K562 (cell line): ENCODE measurements around the gene RABGAP1L. TPM values are rescaled to one million over a fixed set of nuclear protein-coding genes. Genes with fewer than 3 reads are reported as not detected.

Experiments used
- ATAC-seq: fragments of 200-7000 bp; cut with Tn5 transposase; 3 replicates; pipeline ENCODE4 v1.9.1; 2020; ENCODE audit warnings: moderate library complexity
- BruUV-seq: library from RNA; stranded (reverse); fragments of 400-500 nt; replicated peaks from 2 replicates; lab custom pipeline; 2021; lab: Mats Ljungman, UMichigan
- CTCF ChIA-PET: fragments of 300-600 bp; formaldehyde crosslinking; extraction: SDS; loops from one replicate; lab custom pipeline; 2021; ENCODE audit warnings: low intra/inter-chr PET ratio; lab: Yijun Ruan, JAX
- POLR2A ChIA-PET: fragments of 300-600, 350-650 bp; sonication (Branson Sonifier 250); formaldehyde crosslinking; extraction: SDS; loops from one replicate; lab custom pipeline; 2021; ENCODE audit warnings: antibody characterized with exemption, inconsistent platforms; lab: Yijun Ruan, JAX
- DNase-seq, 4 experiments: peaks; one replicate each; pipeline versions ENCODE4 v3.0.0 to v3.0.0-alpha.2; 2011 to 2018; ENCODE audit warnings: low spot score in 3 of 4, mixed read lengths in 3 of 4; ENCODE audit errors: extremely low read depth in 1 of 4
- FAIRE-seq: peaks from 2 replicates; lab custom pipeline; 2011; peaks lifted over from hg19 to GRCh38; lab: Jason Lieb, UNC
- H2AFZ ChIP-seq: 2 replicates; pipeline ENCODE4 v1.6.0; 2011; ENCODE audit warnings: low read depth, low read length, control low read depth, inconsistent platforms
- H3K27ac ChIP-seq: fragments of 200-600 bp; 3 replicates; pipeline ENCODE4 v1.8.0; 2011; ENCODE audit warnings: low read depth, mild to moderate bottlenecking, control low read depth, inconsistent platforms, low read length, moderate library complexity, mixed read lengths; ENCODE audit errors: extremely low read depth
- H3K27me3 ChIP-seq, 2 experiments: fragments of 300-600 bp in 1 of 2; 2 replicates in 1 of 2; 3 replicates in 1 of 2; pipeline versions ENCODE4 v1.6.0 to v1.8.0; 2011; ENCODE audit warnings: inconsistent platforms in 2 of 2, low read length in 2 of 2, mild to moderate bottlenecking in 1 of 2, mixed read lengths in 1 of 2, moderate library complexity in 1 of 2; ENCODE audit not compliant: control insufficient read depth in 2 of 2, insufficient read depth in 2 of 2
- H3K36me3 ChIP-seq: fragments of 300-600 bp; 3 replicates; pipeline ENCODE4 v1.8.0; 2011; ENCODE audit warnings: mild to moderate bottlenecking, low read length, inconsistent platforms; ENCODE audit not compliant: control insufficient read depth, insufficient read depth
- H3K4me1 ChIP-seq, 2 experiments: fragments of 200-600 bp in 1 of 2; replicated peaks in 1 of 2; 2 replicates in 1 of 2; 3 replicates in 1 of 2; pipeline versions ENCODE4 v1.5.1 to v1.8.0; 2011; ENCODE audit warnings: inconsistent platforms in 2 of 2, low read length in 2 of 2, mild to moderate bottlenecking in 1 of 2, mixed read lengths in 1 of 2, moderate library complexity in 1 of 2; ENCODE audit not compliant: control insufficient read depth in 2 of 2, insufficient read depth in 2 of 2
- H3K4me2 ChIP-seq: 2 replicates; pipeline ENCODE4 v1.6.1; 2011; ENCODE audit warnings: low read length, control low read depth, inconsistent platforms, mixed read lengths; ENCODE audit not compliant: insufficient read depth
- H3K4me3 ChIP-seq: fragments of 200-600 bp; sonication (generic), shearing (Covaris generic); 2 replicates; pipeline ENCODE4 v1.5.1; 2016; ENCODE audit warnings: control low read depth, inconsistent platforms
- H3K79me2 ChIP-seq: fragments of 200-600 bp; 3 replicates; pipeline ENCODE4 v1.8.0; 2011; ENCODE audit warnings: low read length, inconsistent platforms; ENCODE audit not compliant: control insufficient read depth, insufficient read depth
- H3K9ac ChIP-seq, 2 experiments: 2 replicates each; pipeline versions ENCODE4 v1.6.0 to v1.6.1; 2011; ENCODE audit warnings: low read depth in 2 of 2, low read length in 2 of 2, control low read depth in 1 of 2, inconsistent platforms in 1 of 2, mild to moderate bottlenecking in 1 of 2, mixed read lengths in 1 of 2; ENCODE audit not compliant: insufficient read depth in 1 of 2
- H3K9me1 ChIP-seq: one replicate; pipeline ENCODE4 v1.6.0; 2011; ENCODE audit warnings: inconsistent platforms, mild to moderate bottlenecking, low read length, moderate library complexity; ENCODE audit not compliant: control insufficient read depth, insufficient read depth
- H3K9me3 ChIP-seq: replicated peaks from 2 replicates; pipeline ENCODE4 v1.5.1; 2011; ENCODE audit warnings: low read depth, low read length, inconsistent platforms; ENCODE audit not compliant: control insufficient read depth, insufficient read depth
- H4K20me1 ChIP-seq: replicated peaks from 2 replicates; pipeline ENCODE4 v1.6.1; 2011; ENCODE audit warnings: low read length, inconsistent platforms, mixed read lengths; ENCODE audit not compliant: control insufficient read depth, insufficient read depth
- ARID1B ChIP-seq: fragments of 450-650 bp; IDR thresholded peaks from 2 replicates; pipeline ENCODE4 v1.6.1; 2016; ENCODE audit warnings: antibody characterized with exemption, mild to moderate bottlenecking, inconsistent platforms
- BRD9 ChIP-seq: fragments of 450-650 bp; IDR thresholded peaks from 2 replicates; pipeline ENCODE4 v1.6.1; 2018; ENCODE audit warnings: low read depth; ENCODE audit not compliant: partially characterized antibody
- CAMTA2 ChIP-seq: fragments of 250-450 bp; sonication (Bioruptor Pico); conservative IDR thresholded peaks from 2 replicates; pipeline ENCODE4 v1.5.1; 2022
- CTBP1 ChIP-seq: fragments of 450-650 bp; IDR thresholded peaks from 2 replicates; pipeline ENCODE4 v1.6.1; 2016; ENCODE audit warnings: borderline replicate concordance
- KLF1 ChIP-seq: fragments of 450-650 bp; IDR thresholded peaks from 2 replicates; pipeline ENCODE4 v1.6.1; 2016; ENCODE audit warnings: missing genetic modification characterization, missing compliant biosample characterization
- MBD1 ChIP-seq: fragments of 250-450 bp; sonication (Bioruptor Pico); IDR thresholded peaks from 2 replicates; pipeline ENCODE4 v1.8.0; 2022; ENCODE audit warnings: inconsistent platforms
- MTA3 ChIP-seq: fragments of 450-650 bp; formaldehyde crosslinking; IDR thresholded peaks from 2 replicates; pipeline ENCODE4 v1.6.1; 2017; ENCODE audit warnings: mild to moderate bottlenecking, borderline replicate concordance
- NEUROD1 ChIP-seq: fragments of 150-350 bp; IDR thresholded peaks from 2 replicates; pipeline ENCODE4 v1.6.1; 2014; ENCODE audit warnings: borderline replicate concordance, low read length, low read depth; ENCODE audit not compliant: partially characterized antibody
- NKRF ChIP-seq: fragments of 450-650 bp; IDR thresholded peaks from 2 replicates; pipeline ENCODE4 v1.6.1; 2016; ENCODE audit warnings: borderline replicate concordance
- PHB ChIP-seq: fragments of 250-450 bp; sonication (Bioruptor Pico); IDR thresholded peaks from 2 replicates; pipeline ENCODE4 v1.5.0; 2021
- SMARCA4 ChIP-seq: fragments of 450-650 bp; IDR thresholded peaks from 2 replicates; pipeline ENCODE4 v1.6.1; 2016
- SMARCE1 ChIP-seq: fragments of 450-650 bp; IDR thresholded peaks from 2 replicates; pipeline ENCODE4 v1.7.1; 2016; ENCODE audit warnings: mild to moderate bottlenecking
- TRIM28 ChIP-seq: fragments of 450-650 bp; IDR thresholded peaks from 2 replicates; pipeline ENCODE4 v1.6.1; 2017
- ZNF165 ChIP-seq: fragments of 250-450 bp; sonication (Bioruptor Pico); IDR thresholded peaks from 2 replicates; pipeline ENCODE4 v1.4.0; 2020; ENCODE audit warnings: borderline replicate concordance
- ZNF561 ChIP-seq: fragments of 450-650 bp; formaldehyde crosslinking; conservative IDR thresholded peaks from 2 replicates; pipeline ENCODE4 v1.4.0; 2020; ENCODE audit warnings: mild to moderate bottlenecking, moderate library complexity
- ZNF717 ChIP-seq: fragments of 250-450 bp; sonication (Bioruptor Pico); IDR thresholded peaks from 2 replicates; pipeline ENCODE4 v1.5.0; 2021
- ZNF76 ChIP-seq: fragments of 250-450 bp; sonication (Bioruptor Pico); IDR thresholded peaks from 2 replicates; pipeline ENCODE4 v1.4.0; 2020; ENCODE audit warnings: mild to moderate bottlenecking, moderate library complexity, borderline replicate concordance
- WGBS: fragments of 100-300 bp; shearing (Covaris generic); methylation state at CpG from one replicate; pipeline ENCODE4 v1.1.6; 2016; ENCODE audit warnings: low coverage, mixed read lengths; ENCODE audit not compliant: insufficient coverage; ENCODE audit errors: missing lambda C conversion rate; 5-methylcytosine and 5-hydroxymethylcytosine counted together
- in situ Hi-C: fragments of 300-500 bp; cut with MboI; formaldehyde crosslinking; loops from 4 replicates; pipeline ENCODE4 v1.15.0; 2018; ENCODE audit warnings: inconsistent platforms, mixed read lengths
- intact Hi-C: fragments of 100-400 bp; cut with micrococcal nuclease; formaldehyde crosslinking; loops from 2 replicates; pipeline ENCODE4 v1.14.2; 2022
- polyA plus RNA-seq, 8 experiments: library from polyadenylated mRNA; depleted of rRNA in 4 of 8; stranded (reverse) in 5 of 8; unstranded in 3 of 8; fragments of >200 nt; fragmentation: Nextera tagmentation in 2 of 8; fragmentation: Illumina TruSeq in 1 of 8; extraction: Ambion mirVana in 2 of 8; extraction: Trizol in 1 of 8; gene quantifications; 2 replicates each; pipeline versions ENCODE4 v1.2.1 to v1.2.3, GENCODE V29; 2011 to 2014; ENCODE audit warnings: inconsistent platforms in 1 of 8, missing spikeins in 1 of 8
- total RNA-seq, 7 experiments: library from RNA; depleted of rRNA in 6 of 7; stranded (reverse); fragments of >200 nt in 6 of 7; fragmentation: Illumina TruSeq in 2 of 7; extraction: Trizol in 2 of 7; gene quantifications; 2 replicates each; pipeline versions ENCODE4 v1.2.1 to v1.2.3, GENCODE V29; 2011 to 2021; ENCODE audit warnings: low replicate concordance in 1 of 7
- TF ChIP-seq, protein P1 (sequence below): fragments of 450-650 bp; IDR thresholded peaks from 2 replicates; pipeline ENCODE4 v1.7.0; 2016; ENCODE audit warnings: borderline replicate concordance

The RABGAP1L gene
- total and polyA plus RNA-seq, 9 of the 15 experiments (the other 6 are each of a cell fraction or from before 2014, with no cell fraction given) = 16.5 to 44.9 (median 26.7) TPM

GRCh38 chr1:174158767-174159251 is 511 bp upstream of the RABGAP1L start (continued):
- peak; percentile 45; the same call in 1 of the 2 replicates for TF ChIP-seq ZNF76

DNA sequence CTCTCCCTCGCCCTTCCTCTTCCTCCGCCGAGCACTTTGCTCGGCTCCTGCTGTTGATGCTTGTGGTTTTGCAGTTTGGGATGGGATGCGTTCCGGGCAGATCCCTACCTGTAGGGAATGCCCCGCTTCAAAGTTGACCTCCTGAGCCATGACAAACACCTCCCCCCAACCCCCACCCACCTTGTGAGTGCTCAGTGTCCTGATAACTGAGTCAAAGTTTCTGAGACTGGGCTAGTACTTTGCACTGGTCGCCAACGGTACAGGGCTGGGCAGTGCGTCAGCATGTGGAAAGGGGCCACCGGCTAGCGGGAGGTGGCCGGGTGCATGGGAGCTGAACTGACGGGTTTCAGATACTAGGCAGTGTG is 771 bp downstream of the RABGAP1L start:
- ChIA-PET POLR2A (interaction anchor here (1.4 to 3.6 kb wide), 5 partner anchors 12 to 45 kb away, joined by 4 to 17 read pairs (median 8); no protein-coding TSS in a partner anchor), CTCF (no interaction called here)
- Histone ChIP-seq H3K4me1 (peaks cover 31 to 56% of the 10 kb centered on the region in 2 experiments), H3K4me3 (peak overlapping the region; percentile 78), H3K4me2 (peak overlapping the region; percentile 95), H3K79me2 (peaks cover 54% of the 10 kb centered on the region), H3K9me3 (no peaks in the 10 kb centered on the region), H3K36me3 (peaks cover 6% of the 10 kb centered on the region; the same call in 1 of the 3 replicates), H3K9ac (peak overlapping the region; percentile 81 to 97), H3K27ac (peak overlapping the region; percentile 92), H2AFZ (peak overlapping the region; percentile 89), H3K9me1 (no peaks in the 10 kb centered on the region), H3K27me3 (no peaks in the 10 kb centered on the region), H4K20me1 (no peaks in the 10 kb centered on the region; the same call in 1 of the 2 replicates)
- WGBS = under 1% methylated on average over 14 of the region's 14 CpGs
- ATAC-seq (peak; percentile 64), FAIRE-seq (peak; percentile 63), DNase-seq (peak; percentile 58 to 85 (median 67))
- intact Hi-C loops = no loop called here
- in situ Hi-C loops = no loop called here
- BruUV-seq = no TSS peak
- TF ChIP-seq NKRF = peak; percentile 52; the same call in 1 of the 2 replicates
- 0 out of 2 replicates have a peak, but pooled peaks have one; percentile 12 for TF ChIP-seq ZNF717 (CRISPR knock-in tag)
- TF ChIP-seq MBD1 = no peak
- peak; percentile 57; the same call in 1 of the 2 replicates for TF ChIP-seq TRIM28
- no peak for TF ChIP-seq ZNF165 (CRISPR knock-in tag)
- TF ChIP-seq NEUROD1 = peak; percentile 43
- TF ChIP-seq, protein P1, sequence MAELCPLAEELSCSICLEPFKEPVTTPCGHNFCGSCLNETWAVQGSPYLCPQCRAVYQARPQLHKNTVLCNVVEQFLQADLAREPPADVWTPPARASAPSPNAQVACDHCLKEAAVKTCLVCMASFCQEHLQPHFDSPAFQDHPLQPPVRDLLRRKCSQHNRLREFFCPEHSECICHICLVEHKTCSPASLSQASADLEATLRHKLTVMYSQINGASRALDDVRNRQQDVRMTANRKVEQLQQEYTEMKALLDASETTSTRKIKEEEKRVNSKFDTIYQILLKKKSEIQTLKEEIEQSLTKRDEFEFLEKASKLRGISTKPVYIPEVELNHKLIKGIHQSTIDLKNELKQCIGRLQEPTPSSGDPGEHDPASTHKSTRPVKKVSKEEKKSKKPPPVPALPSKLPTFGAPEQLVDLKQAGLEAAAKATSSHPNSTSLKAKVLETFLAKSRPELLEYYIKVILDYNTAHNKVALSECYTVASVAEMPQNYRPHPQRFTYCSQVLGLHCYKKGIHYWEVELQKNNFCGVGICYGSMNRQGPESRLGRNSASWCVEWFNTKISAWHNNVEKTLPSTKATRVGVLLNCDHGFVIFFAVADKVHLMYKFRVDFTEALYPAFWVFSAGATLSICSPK = 0 out of 2 replicates have a peak, but pooled peaks have one; percentile 87
- 0 out of 2 replicates have a peak, but pooled peaks have one; percentile 47 for TF ChIP-seq MTA3
- TF ChIP-seq BRD9 = peak; percentile 55
- TF ChIP-seq ZNF561 (CRISPR knock-in tag) = no peak
- 0 out of 2 replicates have a peak, but pooled peaks have one; percentile 61 for TF ChIP-seq CAMTA2 (CRISPR knock-in tag)
- no peak for TF ChIP-seq PHB (CRISPR knock-in tag)
- peak; percentile 73 for TF ChIP-seq SMARCA4
- peak; percentile 62 for TF ChIP-seq SMARCE1
- peak; percentile 40 for TF ChIP-seq ARID1B
- peak; percentile 19 for TF ChIP-seq CTBP1
- TF ChIP-seq KLF1 = no peak
